Subcutaneous adipose tissue (tissue), 4 donors: Measurements from ENCODE around the gene SFT2D2. TPM values are rescaled to one million over a fixed set of nuclear protein-coding genes. Genes with fewer than 3 reads are reported as not detected.

Source experiments
- CTCF ChIP-seq: fragments of 450-650 bp; IDR thresholded peaks from one replicate; pipeline ENCODE4 v1.5.1; 2016; ENCODE audit warnings: low read depth, mild to moderate bottlenecking, control low read depth, antibody characterized with exemption, moderate library complexity
- total RNA-seq, 4 donors: library from RNA; depleted of rRNA; stranded (reverse); fragments of >200 nt; gene quantifications; one replicate each; pipeline ENCODE4 v1.1.0, GENCODE V29; 2016

The SFT2D2 gene
- total RNA-seq: 10 to 100 TPM; 30.1 to 53.5 (median 42.5) TPM

GRCh38 chr1:168225476-168226190 is at the start of gene SFT2D2:
SFT2D2 (plus strand) TSS chr1:168226004; CDS start chr1:168226080, 76 bp downstream.
- no peak for TF ChIP-seq CTCF

DNA sequence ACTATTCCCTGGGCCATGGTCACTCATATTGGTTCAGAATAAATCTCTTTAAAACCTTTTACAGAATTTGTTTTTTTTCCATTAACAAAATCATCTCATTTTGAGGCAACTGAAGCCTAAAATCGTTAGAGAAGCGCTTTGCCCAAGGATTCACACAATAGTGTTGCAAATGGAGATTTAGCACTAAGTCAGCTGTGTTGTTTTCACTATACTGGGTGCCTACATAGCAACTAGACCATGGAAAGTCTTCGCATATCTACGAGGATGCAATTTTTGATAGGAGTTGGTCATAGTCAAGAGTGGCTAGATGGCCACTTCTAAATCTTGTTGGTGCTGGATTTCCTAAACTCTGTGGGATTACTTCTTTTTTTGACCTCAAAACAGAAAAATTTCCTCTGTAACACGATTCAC is 47.6 kb upstream of the SFT2D2 start:
- no peak for TF ChIP-seq CTCF

- TF ChIP-seq CTCF: no peak
Observed at GRCh38 chr1:168178638-168179437, 47.0 kb upstream of the SFT2D2 start, which contains the start of gene TIPRL. TIPRL (plus strand) TSS chr1:168178962; CDS start chr1:168179078, 116 bp downstream.

- no peak for TF ChIP-seq CTCF
Observed at GRCh38 chr1:168179438-168180147, 46.2 kb upstream of the SFT2D2 start.

GRCh38 chr1:168180148-168180524 is 45.7 kb upstream of the SFT2D2 start:
- TF ChIP-seq CTCF: no peak

- no peak for TF ChIP-seq CTCF
Observed at GRCh38 chr1:168187177-168187576, 38.6 kb upstream of the SFT2D2 start.

DNA sequence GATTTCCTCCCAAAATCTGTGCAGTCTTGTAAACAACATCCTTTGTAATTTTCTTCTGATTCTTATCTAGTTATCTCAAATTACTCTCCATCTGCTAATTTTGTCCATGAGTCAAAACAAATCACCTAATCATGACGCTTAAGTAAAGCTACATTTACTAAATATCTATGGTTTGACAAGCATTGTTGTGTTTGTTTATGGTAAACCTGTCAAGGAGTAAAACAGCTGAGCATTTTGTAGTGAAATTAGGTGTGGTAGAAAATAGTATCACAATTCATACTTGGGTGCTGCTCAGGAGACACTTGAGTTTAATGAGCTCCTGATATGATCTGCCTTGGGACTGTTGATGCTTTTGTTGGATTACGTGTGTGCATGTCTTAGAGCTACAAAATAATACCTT is 35.4 kb upstream of the SFT2D2 start:
- no peak for TF ChIP-seq CTCF
